Erythroblast (primary cell): Measurements from ENCODE around the gene CTNND2.

ENCODE experiments used
- DNase-seq, 2 experiments: peaks; one replicate each; lab custom pipeline; 2025; lab: John Stamatoyannopoulos, UW
- GATA1 ChIP-seq: IDR thresholded peaks from 2 replicates; pipeline ENCODE4 v1.6.1; 2011; ENCODE audit warnings: low read depth, mild to moderate bottlenecking, control low read depth, low read length, moderate library complexity
- POLR2A ChIP-seq: IDR thresholded peaks from 2 replicates; pipeline ENCODE4 v1.6.1; 2011; ENCODE audit warnings: mild to moderate bottlenecking, low read length

Gene CTNND2

GRCh38 chr5:11596657-11597071, 307.6 kb downstream of the CTNND2 start:
- no peak for DNase-seq
- TF ChIP-seq POLR2A (no peak), GATA1 (no peak)

DNA sequence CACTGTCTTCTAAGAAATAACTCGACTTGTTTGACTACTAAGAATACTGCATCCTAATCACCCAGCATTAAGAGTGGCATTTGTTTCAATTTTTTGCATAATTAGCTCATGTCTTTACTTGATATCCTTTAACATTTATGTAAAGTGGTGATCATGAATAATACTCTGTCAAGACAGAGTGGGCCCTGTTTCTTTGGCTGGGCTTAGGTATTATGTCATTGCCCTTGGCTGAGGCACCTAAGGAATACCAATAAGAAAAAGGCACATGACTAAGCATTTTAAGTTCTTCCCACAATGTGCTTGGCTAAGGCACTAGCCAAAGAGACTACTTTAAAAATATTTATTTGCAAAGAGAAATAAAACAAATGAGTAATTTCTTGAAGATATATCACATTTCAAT, 308.1 kb downstream of the CTNND2 start:
- DNase-seq: no peak
- TF ChIP-seq POLR2A: no peak
- TF ChIP-seq GATA1: no peak

- no peak for DNase-seq
- TF ChIP-seq POLR2A (no peak), GATA1 (no peak)
Observed at GRCh38 chr5:11595045-11595444, 309.2 kb downstream of the CTNND2 start.

DNA sequence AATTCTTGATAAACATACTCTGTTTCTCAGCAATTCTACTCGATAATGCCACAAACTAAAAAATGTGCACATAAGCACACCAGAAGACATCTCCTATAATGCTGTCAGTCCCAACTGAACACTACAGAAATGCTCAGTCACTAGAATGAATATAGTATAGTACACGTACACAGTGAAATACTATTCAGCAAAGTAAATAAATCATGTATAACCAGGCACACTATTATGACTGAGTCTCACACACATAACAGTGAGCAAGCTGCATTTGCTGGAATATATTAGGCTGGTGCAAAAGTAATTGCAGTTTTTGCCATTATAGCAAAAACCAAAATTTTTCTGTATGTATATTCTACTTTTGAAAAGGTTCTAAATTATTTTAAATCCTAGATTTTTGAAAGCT, 310.2 kb downstream of the CTNND2 start:
- no peak for DNase-seq
- TF ChIP-seq POLR2A (no peak), GATA1 (no peak)

DNA sequence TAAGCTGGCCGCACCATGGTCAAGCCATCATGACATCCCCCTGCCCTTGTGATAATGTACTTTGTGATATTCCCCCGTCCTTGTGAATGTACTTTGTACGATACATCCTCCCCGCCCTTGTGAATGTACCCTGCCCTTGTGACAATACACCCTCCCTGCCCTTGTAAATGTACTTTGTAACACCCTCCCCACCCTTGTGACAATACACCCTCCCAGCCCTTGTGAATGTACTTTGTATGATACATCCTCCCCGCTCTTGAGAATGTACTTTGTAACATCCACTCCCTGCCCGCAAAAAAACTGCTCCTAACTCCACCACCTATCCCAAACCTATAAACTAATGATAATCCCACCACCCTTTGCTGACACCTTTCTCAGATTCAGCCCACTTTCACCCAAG, 313.8 kb downstream of the CTNND2 start:
- no peak for DNase-seq
- no peak for TF ChIP-seq GATA1
- TF ChIP-seq POLR2A: no peak

DNA sequence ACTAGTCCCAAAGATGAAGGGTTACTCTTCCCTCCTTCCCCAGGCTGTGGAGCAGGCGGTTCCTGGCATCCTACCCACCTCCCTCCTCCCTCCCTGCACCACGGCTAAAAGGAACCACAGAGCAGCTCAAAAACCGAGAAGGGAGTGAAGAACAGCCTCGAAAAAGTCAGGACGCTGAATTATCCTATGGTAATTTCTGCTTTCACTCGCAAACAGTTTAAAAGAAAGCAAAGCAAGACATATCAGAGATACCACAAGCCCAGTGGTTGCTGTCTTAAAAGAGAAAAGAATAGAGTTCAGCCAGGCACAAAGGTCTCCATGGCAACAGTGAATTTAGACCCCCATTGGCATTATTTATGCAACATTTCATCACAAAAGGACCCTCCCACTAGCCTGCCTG, 315.4 kb downstream of the CTNND2 start:
- TF ChIP-seq POLR2A (no peak), GATA1 (no peak)
- no peak for DNase-seq

GRCh38 chr5:11584017-11584416, 320.2 kb downstream of the CTNND2 start:
- DNase-seq: no peak

GRCh38 chr5:11579351-11579750, 324.9 kb downstream of the CTNND2 start:
- DNase-seq: no peak
- TF ChIP-seq GATA1: no peak
- no peak for TF ChIP-seq POLR2A

More at GRCh38 chr5:11584017-11584416, 320.2 kb downstream of the CTNND2 start:
- no peak for TF ChIP-seq GATA1
- no peak for TF ChIP-seq POLR2A

DNA sequence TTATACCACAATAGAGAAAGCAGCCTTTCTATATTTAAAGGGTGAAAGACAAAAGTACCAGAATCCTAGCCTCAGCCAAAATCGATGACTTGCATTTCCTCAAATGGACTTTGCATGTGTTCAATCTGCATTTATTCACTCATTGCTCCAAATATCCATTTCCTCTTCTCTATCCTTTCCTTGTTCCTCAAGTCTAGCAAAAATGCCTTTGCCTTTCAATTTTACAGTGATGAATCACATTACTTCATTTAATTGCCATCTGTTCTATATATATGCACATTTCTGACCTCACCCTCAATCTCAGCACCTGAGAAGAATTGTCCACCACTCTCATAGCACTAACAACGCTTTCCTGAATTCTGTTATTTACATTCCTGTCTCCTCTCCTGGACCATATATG, 329.5 kb downstream of the CTNND2 start:
- no peak for TF ChIP-seq POLR2A
- TF ChIP-seq GATA1: no peak
- no peak for DNase-seq

DNA sequence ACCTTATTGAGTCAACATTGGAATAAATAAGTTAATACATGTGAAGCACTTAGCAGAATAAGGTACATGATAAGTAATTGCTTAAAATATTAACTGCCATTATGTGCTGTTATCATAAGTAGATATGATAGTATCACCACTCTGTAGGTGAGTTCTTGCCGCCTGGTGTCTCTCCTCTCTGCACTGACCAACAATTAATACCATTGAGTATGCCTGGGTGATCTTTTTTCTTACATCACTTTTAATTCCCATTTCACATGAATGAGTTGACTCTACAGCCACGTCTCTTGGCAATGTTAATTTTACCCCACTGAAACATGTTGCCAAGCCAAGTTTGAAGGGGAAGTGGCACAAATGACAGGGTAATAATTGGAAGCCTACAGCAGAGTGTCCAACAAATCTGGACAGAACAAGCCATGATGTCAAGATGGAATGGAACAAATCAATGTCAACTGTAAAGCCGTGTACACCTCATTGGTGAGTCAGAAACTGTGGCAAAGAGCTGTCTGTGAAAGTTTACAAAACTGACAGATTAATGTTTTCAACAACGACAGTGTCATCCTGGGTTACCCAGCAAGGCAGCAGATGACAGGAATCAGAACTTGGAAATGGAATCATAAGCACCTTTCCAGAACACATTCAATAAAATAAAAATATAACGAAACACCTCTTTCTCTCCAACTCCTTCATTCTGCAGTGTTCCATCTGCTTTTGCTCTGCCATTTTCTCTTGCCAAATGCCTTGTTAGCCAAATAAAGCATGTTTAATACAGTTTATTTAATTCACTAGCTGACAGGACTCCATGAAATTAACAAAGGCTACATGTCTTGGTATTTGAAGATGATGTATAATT, 330.9 kb downstream of the CTNND2 start:
- DNase-seq: no peak
- TF ChIP-seq POLR2A (no peak), GATA1 (no peak)

DNA sequence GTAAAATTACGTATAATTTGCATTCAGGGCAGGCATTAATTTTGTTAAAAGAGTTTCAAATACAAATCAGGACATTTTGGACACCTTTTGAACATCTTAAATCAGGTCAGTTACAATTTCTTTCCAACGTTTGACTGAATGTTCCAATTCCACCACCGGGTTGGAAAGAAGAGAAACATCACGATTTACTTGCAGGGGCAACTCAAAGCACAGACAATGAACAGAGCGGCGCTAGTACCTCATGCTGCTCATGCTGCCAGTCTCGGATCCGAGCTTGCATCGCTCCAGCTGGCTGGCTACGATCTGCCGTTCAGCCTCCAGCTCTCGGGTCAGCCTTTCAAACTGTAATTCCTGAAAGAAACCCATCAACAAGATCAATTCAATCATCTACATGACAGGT, 339.5 kb downstream of the CTNND2 start:
- no peak for TF ChIP-seq POLR2A
- no peak for TF ChIP-seq GATA1
- no peak for DNase-seq

DNA sequence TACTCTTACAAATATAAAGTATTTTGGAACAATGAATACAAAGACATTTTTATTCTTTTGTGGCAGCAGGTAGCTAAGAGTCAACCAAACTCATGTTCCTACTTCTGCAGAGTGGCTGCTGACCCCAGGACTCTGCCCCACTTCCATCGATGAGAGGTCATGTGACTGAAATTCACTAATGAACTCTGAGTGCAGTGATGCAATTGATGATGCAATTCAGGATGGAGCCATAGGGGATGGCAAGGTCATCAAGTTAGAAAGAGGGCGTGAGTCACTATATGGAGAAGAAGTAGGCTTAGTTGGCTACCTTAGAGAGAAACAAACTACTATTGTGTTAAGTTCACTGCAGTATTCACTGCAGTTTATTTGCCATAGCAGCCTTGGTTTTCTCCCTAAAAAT, 340.4 kb downstream of the CTNND2 start:
- no peak for DNase-seq
- no peak for TF ChIP-seq GATA1
- no peak for TF ChIP-seq POLR2A

DNA sequence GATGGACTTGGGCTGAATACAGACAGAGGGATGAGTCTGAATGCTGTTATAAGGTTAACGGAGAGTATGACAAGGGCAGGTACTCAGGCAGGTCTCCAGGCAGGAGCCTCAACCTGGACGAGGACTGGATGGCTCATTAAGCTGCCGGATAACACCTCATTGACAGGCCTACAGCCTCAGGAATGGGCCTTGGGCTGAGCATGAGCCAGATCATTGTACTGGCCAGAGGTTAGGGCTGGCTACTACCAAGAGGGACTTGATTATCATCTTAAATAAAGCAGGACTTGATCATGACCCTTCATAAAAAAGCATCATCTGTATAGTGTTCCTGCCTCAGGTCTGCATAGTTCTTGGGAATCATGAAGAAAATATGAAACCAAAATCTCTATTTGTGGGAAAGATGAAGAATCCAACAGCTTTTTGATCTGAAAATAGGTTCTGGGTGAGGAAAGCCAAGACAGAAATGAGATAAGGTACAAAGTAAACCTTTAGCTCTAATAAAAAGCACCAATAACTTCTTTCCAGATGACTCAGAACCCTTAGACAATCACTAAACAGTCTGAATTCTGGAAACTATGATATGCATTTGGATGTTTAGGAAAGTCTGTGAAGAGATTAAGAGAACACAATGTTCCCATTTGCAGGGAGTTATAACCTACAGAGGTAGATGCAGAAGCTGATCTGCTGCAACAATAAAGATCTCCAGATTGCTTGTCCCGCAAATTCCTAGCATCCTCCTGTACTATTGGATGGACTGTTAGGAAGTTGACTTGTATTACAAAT, 343.1 kb downstream of the CTNND2 start:
- DNase-seq: no peak

DNA sequence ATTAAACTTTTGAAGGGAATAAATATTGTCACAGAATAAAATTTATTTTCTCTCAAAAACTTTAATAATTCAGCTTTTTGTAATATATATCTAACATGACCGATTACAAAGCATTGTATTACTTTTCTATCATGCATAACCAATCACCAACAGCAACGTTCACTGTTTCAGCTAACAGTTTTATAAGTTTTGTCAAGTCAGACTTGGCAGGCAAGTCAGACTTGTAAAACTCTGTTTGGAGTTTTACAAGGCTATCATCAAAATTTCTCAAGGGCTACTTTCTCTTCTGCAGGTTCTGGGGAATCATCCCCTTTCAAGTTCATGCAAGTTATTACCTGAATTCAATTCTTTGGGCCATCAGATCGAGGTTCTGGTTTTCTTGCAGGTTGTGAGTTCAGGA, 347.2 kb downstream of the CTNND2 start:
- no peak for DNase-seq
- no peak for TF ChIP-seq POLR2A
- no peak for TF ChIP-seq GATA1

More for the DNA sequence above, 343.1 kb downstream of the CTNND2 start:
- TF ChIP-seq POLR2A (no peak), GATA1 (no peak)
